CD4-positive, alpha-beta T cell (primary cell): ENCODE data around the gene MPP4. TPM values are rescaled to one million over a fixed set of nuclear protein-coding genes. Genes with fewer than 3 reads are reported as not detected.

Experiments used
- ATAC-seq: fragments of 200-7000 bp; cut with Tn5 transposase; one replicate; pipeline ENCODE4 v1.10.0; 2022; ENCODE audit warnings: mild to moderate bottlenecking; ENCODE audit not compliant: poor library complexity
- CTCF ChIA-PET: fragments of 350-600 bp; sonication (Branson Sonifier 250); formaldehyde crosslinking; loops from one replicate; lab custom pipeline; 2021; ENCODE audit warnings: antibody characterized with exemption, inconsistent platforms; lab: Charles Lee
- POLR2A ChIA-PET: fragments of 350-600 bp; sonication (Branson Sonifier 250); formaldehyde crosslinking; loops from one replicate; lab custom pipeline; 2021; ENCODE audit warnings: antibody characterized with exemption, inconsistent platforms; lab: Charles Lee
- DNase-seq, 14 experiments: peaks; one replicate each; pipeline ENCODE4 v3.0.0-alpha.2; 2013 to 2020; ENCODE audit warnings: mixed read lengths in 2 of 14
- H3K27ac ChIP-seq, 2 donors: one replicate each; pipeline versions ENCODE4 v1.5.1 to v1.7.0; 2013; ENCODE audit warnings: low read length in 2 of 2, low read depth in 1 of 2, mild to moderate bottlenecking in 1 of 2
- H3K27me3 ChIP-seq, 2 experiments: 1 replicate in 1 of 2; 2 replicates in 1 of 2; pipeline versions ENCODE4 v1.6.1 to v1.7.0; 2013; ENCODE audit warnings: low read length in 2 of 2, control low read depth in 1 of 2, mild to moderate bottlenecking in 1 of 2, moderate library complexity in 1 of 2; ENCODE audit not compliant: insufficient read depth in 2 of 2, control insufficient read depth in 1 of 2
- H3K36me3 ChIP-seq: one replicate; pipeline ENCODE4 v1.6.1; 2013; ENCODE audit warnings: low read length, control low read depth; ENCODE audit not compliant: insufficient read depth
- H3K4me1 ChIP-seq: one replicate; pipeline ENCODE4 v1.6.1; 2013; ENCODE audit warnings: low read length, control low read depth; ENCODE audit not compliant: insufficient read depth
- H3K4me3 ChIP-seq: one replicate; pipeline ENCODE4 v1.5.1; 2013; ENCODE audit warnings: mild to moderate bottlenecking, low read length, moderate library complexity
- H3K9me3 ChIP-seq, 2 experiments: 1 replicate in 1 of 2; 2 replicates in 1 of 2; pipeline versions ENCODE4 v1.6.1 to v1.7.0; 2013; ENCODE audit warnings: low read length in 2 of 2, mild to moderate bottlenecking in 2 of 2, control low read depth in 1 of 2, moderate library complexity in 1 of 2; ENCODE audit not compliant: control insufficient read depth in 1 of 2, insufficient read depth in 1 of 2
- H3K27ac Mint-ChIP-seq: one replicate; pipeline ENCODE4 v1.8.0; 2020; ENCODE audit warnings: mixed read lengths
- H3K27me3 Mint-ChIP-seq: one replicate; pipeline ENCODE4 v1.8.0; 2021; ENCODE audit warnings: mixed read lengths
- H3K36me3 Mint-ChIP-seq: one replicate; pipeline ENCODE4 v1.8.0; 2021; ENCODE audit warnings: low read depth, mixed read lengths
- H3K4me1 Mint-ChIP-seq: one replicate; pipeline ENCODE4 v1.8.0; 2021; ENCODE audit warnings: low read depth, mixed read lengths
- H3K4me3 Mint-ChIP-seq: one replicate; pipeline ENCODE4 v1.8.0; 2020; ENCODE audit warnings: mild to moderate bottlenecking, mixed read lengths
- H3K9me3 Mint-ChIP-seq: one replicate; pipeline ENCODE4 v1.8.0; 2020; ENCODE audit warnings: mixed read lengths
- intact Hi-C, 2 experiments: fragments of 100-400 bp; cut with DNase I in 1 of 2; cut with micrococcal nuclease in 1 of 2; formaldehyde crosslinking; loops; one replicate each; pipeline versions ENCODE4 v1.15.1 to v1.9.0; 2023 to 2025; cut with DNase I, micrococcal nuclease
- total RNA-seq, 174 experiments: library from RNA in 2 of 174; stranded (reverse) in 2 of 174; gene quantifications; one replicate each; pipeline ENCODE4 v1.2.3 and lab custom pipeline; 2021 to 2026
- TF ChIP-seq, protein P1 (sequence below): fragments of 200-600 bp; IDR thresholded peaks from one replicate; pipeline ENCODE4 v1.8.0; 2022; ENCODE audit warnings: antibody characterized with exemption, mild to moderate bottlenecking

MPP4 gene
- total RNA-seq, 2 experiments from 2014 or later = not detected

DNA sequence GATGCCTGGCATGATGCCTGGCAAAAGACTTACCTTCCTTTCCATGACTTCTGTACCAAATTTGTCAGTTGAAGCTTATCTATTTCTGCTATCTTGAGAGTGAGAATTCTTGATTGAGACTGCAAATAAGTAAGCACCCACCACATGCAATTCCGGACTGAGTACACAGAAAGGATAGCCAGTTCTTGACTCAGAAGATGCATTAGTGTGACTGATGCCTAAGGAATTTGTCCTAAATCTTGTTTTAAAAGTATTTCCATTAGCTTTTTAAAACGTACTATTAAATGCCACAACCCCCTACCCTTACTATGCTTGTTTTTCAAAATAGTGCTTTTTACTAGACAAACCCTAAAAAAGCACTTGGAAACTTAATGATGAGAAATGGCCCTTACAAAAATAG is 545 bp downstream of the MPP4 start:
- Mint-ChIP-seq H3K4me1 (no peaks in the 10 kb centered on the region), H3K27me3 (no peaks in the 10 kb centered on the region), H3K4me3 (no peak overlapping the region), H3K27ac (no peak overlapping the region), H3K9me3 (no peaks in the 10 kb centered on the region), H3K36me3 (peaks cover 23% of the 10 kb centered on the region)
- ATAC-seq (no peak), DNase-seq (no peak)
- Histone ChIP-seq H3K27ac (no peak overlapping the region), H3K4me1 (no peaks in the 10 kb centered on the region), H3K27me3 (no peaks in the 10 kb centered on the region), H3K9me3 (no peaks in the 10 kb centered on the region), H3K4me3 (no peak overlapping the region), H3K36me3 (no peaks in the 10 kb centered on the region)
- POLR2A ChIA-PET = no interaction called here
- TF ChIP-seq, protein P1, sequence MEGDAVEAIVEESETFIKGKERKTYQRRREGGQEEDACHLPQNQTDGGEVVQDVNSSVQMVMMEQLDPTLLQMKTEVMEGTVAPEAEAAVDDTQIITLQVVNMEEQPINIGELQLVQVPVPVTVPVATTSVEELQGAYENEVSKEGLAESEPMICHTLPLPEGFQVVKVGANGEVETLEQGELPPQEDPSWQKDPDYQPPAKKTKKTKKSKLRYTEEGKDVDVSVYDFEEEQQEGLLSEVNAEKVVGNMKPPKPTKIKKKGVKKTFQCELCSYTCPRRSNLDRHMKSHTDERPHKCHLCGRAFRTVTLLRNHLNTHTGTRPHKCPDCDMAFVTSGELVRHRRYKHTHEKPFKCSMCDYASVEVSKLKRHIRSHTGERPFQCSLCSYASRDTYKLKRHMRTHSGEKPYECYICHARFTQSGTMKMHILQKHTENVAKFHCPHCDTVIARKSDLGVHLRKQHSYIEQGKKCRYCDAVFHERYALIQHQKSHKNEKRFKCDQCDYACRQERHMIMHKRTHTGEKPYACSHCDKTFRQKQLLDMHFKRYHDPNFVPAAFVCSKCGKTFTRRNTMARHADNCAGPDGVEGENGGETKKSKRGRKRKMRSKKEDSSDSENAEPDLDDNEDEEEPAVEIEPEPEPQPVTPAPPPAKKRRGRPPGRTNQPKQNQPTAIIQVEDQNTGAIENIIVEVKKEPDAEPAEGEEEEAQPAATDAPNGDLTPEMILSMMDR = no peak
- intact Hi-C loops = no loop called here
- CTCF ChIA-PET = no interaction called here

DNA sequence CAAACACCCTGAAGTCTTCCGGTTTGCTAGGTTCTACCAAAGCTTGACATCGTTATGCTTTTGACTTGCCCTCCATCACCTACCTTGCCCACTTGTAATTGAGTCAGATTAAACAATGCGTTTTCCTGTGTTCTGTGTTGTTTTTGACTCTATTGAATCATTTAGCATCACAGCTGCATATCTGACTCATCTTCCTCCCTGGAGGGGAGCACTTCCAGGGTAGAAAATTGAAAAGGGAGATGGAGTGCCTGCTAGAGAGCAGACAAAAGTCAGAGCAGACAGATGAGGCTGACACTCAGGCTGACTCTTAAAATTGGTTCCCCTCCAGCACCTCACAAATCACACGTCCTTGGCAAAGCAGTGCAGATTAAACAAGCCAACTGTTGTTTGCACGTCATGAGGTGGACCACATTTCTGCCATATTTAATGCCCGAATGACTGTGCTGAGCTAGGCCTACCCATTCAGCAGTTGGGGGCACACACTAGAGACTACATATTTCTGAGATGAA is 2.2 kb downstream of the MPP4 start:
- H3K36me3 Mint-ChIP-seq = peaks cover 9% of the 10 kb centered on the region
- DNase-seq = no peak
- no peak overlapping the region for H3K4me3 Mint-ChIP-seq
- Histone ChIP-seq H3K9me3 (no peaks in the 10 kb centered on the region), H3K4me1 (no peaks in the 10 kb centered on the region), H3K27ac (no peak overlapping the region), H3K36me3 (no peaks in the 10 kb centered on the region), H3K4me3 (no peak overlapping the region), H3K27me3 (no peaks in the 10 kb centered on the region)
- no peak for ATAC-seq
- no peaks in the 10 kb centered on the region for H3K27me3 Mint-ChIP-seq
- no peaks in the 10 kb centered on the region for H3K9me3 Mint-ChIP-seq
- ChIA-PET CTCF (no interaction called here), POLR2A (no interaction called here)
- TF ChIP-seq, protein P1 = no peak
- no peaks in the 10 kb centered on the region for H3K4me1 Mint-ChIP-seq
- H3K27ac Mint-ChIP-seq = no peak overlapping the region
- intact Hi-C loops = no loop called here

DNA sequence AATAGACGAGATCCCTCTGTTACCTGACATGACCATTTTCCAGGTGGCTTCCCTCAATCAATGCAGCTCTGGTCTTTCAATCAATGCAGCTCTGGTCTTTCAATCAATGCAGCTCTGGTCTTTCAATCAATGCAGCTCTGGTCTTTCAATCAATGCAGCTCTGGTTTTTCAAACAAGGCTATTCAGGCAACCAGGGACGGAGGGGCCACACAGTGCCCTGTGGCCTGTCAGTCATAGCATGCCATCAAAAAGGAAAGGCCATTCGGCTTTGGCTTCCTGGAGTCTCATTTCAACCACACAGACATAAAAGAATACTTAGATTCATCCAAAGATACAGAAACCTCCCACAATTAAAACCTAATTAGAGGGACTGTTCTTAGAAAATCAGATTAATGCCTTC is 13.3 kb downstream of the MPP4 start:
- Mint-ChIP-seq H3K36me3 (no peaks in the 10 kb centered on the region), H3K4me3 (no peak overlapping the region), H3K27me3 (peaks cover 15% of the 10 kb centered on the region), H3K9me3 (no peaks in the 10 kb centered on the region), H3K4me1 (no peaks in the 10 kb centered on the region), H3K27ac (no peak overlapping the region)
- no peaks in the 10 kb centered on the region for H3K4me1 ChIP-seq
- no peak for ATAC-seq
- intact Hi-C loops = no loop called here
- no peak overlapping the region for H3K27ac ChIP-seq
- ChIA-PET CTCF (no interaction called here), POLR2A (no interaction called here)
- no peaks in the 10 kb centered on the region for H3K27me3 ChIP-seq
- H3K4me3 ChIP-seq = no peak overlapping the region
- TF ChIP-seq, protein P1 = no peak
- H3K9me3 ChIP-seq = no peaks in the 10 kb centered on the region
- no peak for DNase-seq
- H3K36me3 ChIP-seq = no peaks in the 10 kb centered on the region
